Left lung (tissue), 10 donors: ENCODE measurements around the gene GREB1. TPM values are rescaled to one million over a fixed set of nuclear protein-coding genes. Genes with fewer than 3 reads are reported as not detected.

Source experiments
- ATAC-seq: fragments of 200-7000 bp; cut with Tn5 transposase; one replicate; pipeline ENCODE4 v1.9.1; 2020; ENCODE audit warnings: moderate library complexity
- DNase-seq, 4 donors: peaks; one replicate each; pipeline ENCODE4 v3.0.0-alpha.2; 2013 to 2020
- H3K27ac ChIP-seq, 2 donors: fragments of 200-600 bp; sonication (generic) in 1 of 2; one replicate each; pipeline versions ENCODE4 v1.5.0 to v1.8.0; 2020 to 2021
- H3K27me3 ChIP-seq, 2 donors: fragments of 200-600 bp; sonication (generic) in 1 of 2; one replicate each; pipeline versions ENCODE4 v1.5.0 to v1.8.0; 2020 to 2021
- H3K36me3 ChIP-seq, 2 donors: fragments of 200-600 bp; sonication (generic) in 1 of 2; one replicate each; pipeline versions ENCODE4 v1.5.0 to v1.8.0; 2020 to 2021
- H3K4me1 ChIP-seq, 2 donors: fragments of 200-600 bp; one replicate each; pipeline ENCODE4 v1.8.0; 2021
- H3K4me3 ChIP-seq, 2 donors: fragments of 200-600 bp; sonication (generic) in 1 of 2; one replicate each; pipeline versions ENCODE4 v1.5.0 to v1.8.0; 2020 to 2021; ENCODE audit warnings: mild to moderate bottlenecking in 1 of 2
- H3K9me3 ChIP-seq, 2 donors: fragments of 200-600 bp; sonication (generic) in 1 of 2; one replicate each; pipeline versions ENCODE4 v1.5.0 to v1.8.0; 2020 to 2021
- CTCF ChIP-seq, 2 donors: fragments of 200-600 bp; sonication (generic) in 1 of 2; IDR thresholded peaks; one replicate each; pipeline versions ENCODE4 v1.5.0 to v1.8.0; 2021; ENCODE audit warnings: antibody characterized with exemption in 2 of 2
- intact Hi-C, 2 donors: fragments of 100-400 bp; cut with DNase I; formaldehyde crosslinking; loops; one replicate each; pipeline versions ENCODE4 v1.11.2 to v1.14.2; 2022
- polyA plus RNA-seq, 6 donors: library from polyadenylated mRNA; unstranded; fragments of 120-200 nt; gene quantifications; one replicate each; pipeline ENCODE4 v1.2.1, GENCODE V29; 2013; ENCODE audit not compliant: insufficient read length in 6 of 6
- total RNA-seq, 2 donors: library from RNA; stranded (reverse); fragmentation: NEBNext Ultra II Directional; extraction: Animal tissue kit (Norgen Biotek cat#: 25700); gene quantifications; one replicate each; pipeline ENCODE4 v1.2.1, GENCODE V29; 2021
- donor health status: DM: no; HTN: yes; CAD: no.
- donor health status: DM: no; HTN: no; CAD: no.

The GREB1 gene
- total and polyA plus RNA-seq, 8 donors = 1.6 to 19.1 (median 12.7) TPM

GRCh38 chr2:11534071-11534745 is 363 bp downstream of the GREB1 start:
- peaks cover 0 to 50% of the 10 kb centered on the region in 2 donors for H3K27me3 ChIP-seq
- H3K36me3 ChIP-seq = no peaks in the 10 kb centered on the region
- ATAC-seq (no peak), DNase-seq (no peak)
- intact Hi-C loops = no loop called here
- H3K4me3 ChIP-seq = no peak overlapping the region
- H3K4me1 ChIP-seq = no peaks in the 10 kb centered on the region
- no peaks in the 10 kb centered on the region for H3K9me3 ChIP-seq
- H3K27ac ChIP-seq = no peak overlapping the region
- no peak for TF ChIP-seq CTCF (IDR thresholded peaks at IDR 0.05)

GRCh38 chr2:11534746-11535484 is 1.1 kb downstream of the GREB1 start:
- TF ChIP-seq CTCF (IDR thresholded peaks at IDR 0.05) = no peak
- Histone ChIP-seq H3K27ac (no peak overlapping the region), H3K4me1 (no peaks in the 10 kb centered on the region), H3K27me3 (peaks cover 0 to 56% of the 10 kb centered on the region in 2 donors), H3K9me3 (no peaks in the 10 kb centered on the region), H3K4me3 (no peak overlapping the region), H3K36me3 (no peaks in the 10 kb centered on the region)
- intact Hi-C loops = no loop called here
- ATAC-seq (no peak), DNase-seq (no peak)

GRCh38 chr2:11535899-11536344 is 2.1 kb downstream of the GREB1 start:
- peaks cover 0 to 56% of the 10 kb centered on the region in 2 donors for H3K27me3 ChIP-seq
- H3K4me1 ChIP-seq = no peaks in the 10 kb centered on the region
- H3K9me3 ChIP-seq = no peaks in the 10 kb centered on the region
- H3K27ac ChIP-seq = no peak overlapping the region
- H3K36me3 ChIP-seq = no peaks in the 10 kb centered on the region
- H3K4me3 ChIP-seq = no peak overlapping the region
- no peak for DNase-seq
- no peak for ATAC-seq
- intact Hi-C loops = no loop called here
- TF ChIP-seq CTCF (IDR thresholded peaks at IDR 0.05) = no peak

- Histone ChIP-seq H3K27ac (no peak overlapping the region), H3K9me3 (no peaks in the 10 kb centered on the region), H3K4me1 (no peaks in the 10 kb centered on the region), H3K4me3 (no peak overlapping the region), H3K36me3 (no peaks in the 10 kb centered on the region), H3K27me3 (peaks cover 0 to 48% of the 10 kb centered on the region in 2 donors)
- no peak for TF ChIP-seq CTCF (IDR thresholded peaks at IDR 0.05)
- intact Hi-C loops = no loop called here
- DNase-seq = no peak
- ATAC-seq = no peak
Observed at GRCh38 chr2:11537951-11538350, 4.1 kb downstream of the GREB1 start.
